HepG2 (cell line): Measurements from ENCODE around the gene CLUH.
A peak's percentile ranks its signal among the peaks of the same experiment; 100 is the strongest.

ENCODE experiments used
- FOSL1 ChIP-seq: sonication (generic); formaldehyde crosslinking; IDR thresholded peaks from 2 replicates; pipeline ENCODE4 v1.9.0; 2021; ENCODE audit warnings: missing genetic modification reagents, borderline replicate concordance
- PBX2 ChIP-seq: IDR thresholded peaks from 2 replicates; pipeline ENCODE4 v1.6.1; 2016; ENCODE audit warnings: control low read depth
- POLR2A ChIP-seq, 2 experiments: IDR thresholded peaks; 2 replicates each; pipeline ENCODE4 v1.6.1; 2011; ENCODE audit warnings: low read depth in 2 of 2, low read length in 2 of 2, mild to moderate bottlenecking in 1 of 2, moderate library complexity in 1 of 2; ENCODE audit not compliant: insufficient read depth in 1 of 2
- POLR2AphosphoS5 ChIP-seq: IDR thresholded peaks from 2 replicates; pipeline ENCODE4 v1.6.1; 2012; ENCODE audit warnings: low read depth, low read length
- RAD51 ChIP-seq: fragments of 450-650 bp; IDR thresholded peaks from 2 replicates; pipeline ENCODE4 v1.6.1; 2016; ENCODE audit warnings: borderline replicate concordance
- SIN3A ChIP-seq: IDR thresholded peaks from 2 replicates; pipeline ENCODE4 v1.6.1; 2011; ENCODE audit warnings: low read depth, mild to moderate bottlenecking, control low read depth, low read length, borderline replicate concordance
- TRIM24 ChIP-seq: sonication (generic); formaldehyde crosslinking; IDR thresholded peaks from 2 replicates; pipeline ENCODE4 v1.8.0; 2022; ENCODE audit warnings: mild to moderate bottlenecking, missing genetic modification reagents

DNA sequence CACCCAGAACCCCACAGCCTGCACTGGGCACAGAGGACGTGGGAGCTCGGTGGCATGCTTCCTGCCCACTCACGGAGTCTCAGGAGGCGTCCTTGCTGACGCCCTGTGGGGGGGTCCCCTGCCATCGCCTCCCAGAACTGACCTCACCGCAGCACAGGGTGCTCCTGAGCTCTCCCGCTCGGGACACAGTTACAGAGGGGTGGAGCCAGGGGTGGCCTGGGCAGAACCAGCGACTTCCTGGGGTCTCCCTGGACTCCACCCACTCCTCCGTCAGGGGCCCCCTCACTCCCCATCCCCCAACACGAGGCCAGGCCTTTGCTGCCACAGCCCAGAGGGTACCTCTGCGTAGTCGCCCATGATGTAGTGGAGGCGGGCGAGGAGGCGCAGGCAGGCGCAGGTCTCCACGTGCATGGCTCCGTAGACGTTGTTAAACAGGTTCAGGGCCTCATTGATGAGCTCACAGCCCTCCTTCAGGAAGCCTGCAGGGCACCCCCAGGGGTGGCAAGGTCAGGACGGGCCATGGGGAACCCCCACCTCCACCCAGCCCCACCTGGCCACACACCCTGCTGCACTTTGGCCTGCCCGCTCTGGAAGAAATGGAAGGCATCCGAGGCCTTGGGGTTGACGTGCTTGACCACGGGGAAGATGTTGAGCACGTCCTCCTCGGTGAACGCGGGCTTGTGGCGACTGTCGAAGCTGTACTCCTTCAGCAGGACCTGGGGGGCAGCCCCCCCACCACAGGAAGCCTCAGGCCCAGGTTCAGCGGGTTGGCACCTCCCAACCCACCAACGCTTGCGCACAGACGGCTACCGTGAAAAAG, 17.8 kb downstream of the CLUH start:
- TF ChIP-seq PBX2 (no peak), TRIM24 (CRISPR knock-in tag) (no peak), POLR2A (IDR thresholded peaks at IDR 0.05; ENCODE audit: insufficient read depth in 1 of 2, low read depth in 2 of 2, low read length in 2 of 2) (0 out of 4 replicates have a peak, but pooled peaks of 1 of the 2 experiments have one; percentile 4), SIN3A (no peak), POLR2AphosphoS5 (no peak), RAD51 (no peak), FOSL1 (no peak)
